ENCODE data around the gene FARP1.
A peak's percentile ranks its signal among the peaks of the same experiment; 100 is the strongest.

Gene FARP1

GRCh38 chr13:98370261-98370660 lies 227.4 kb downstream of the FARP1 start:
- no peak for TF ChIP-seq CREB1 (IDR thresholded peaks at IDR 0.05; ENCODE audit: low read depth)
- TF ChIP-seq NFIC (IDR thresholded peaks at IDR 0.05) = no peak
- TF ChIP-seq EP300 (IDR thresholded peaks at IDR 0.05; ENCODE audit: borderline replicate concordance) = no peak

- no peak for TF ChIP-seq CREB1 (IDR thresholded peaks at IDR 0.05; ENCODE audit: low read depth)
- TF ChIP-seq EGR1 (IDR thresholded peaks at IDR 0.05) = no peak
- no peak for TF ChIP-seq TAF1 (IDR thresholded peaks at IDR 0.05; ENCODE audit: low read depth)
- no peak for TF ChIP-seq EP300 (IDR thresholded peaks at IDR 0.05; ENCODE audit: borderline replicate concordance)
- no peak for TF ChIP-seq FOXM1 (IDR thresholded peaks at IDR 0.05; ENCODE audit: borderline replicate concordance, low read depth)
- no peak for TF ChIP-seq TCF12 (IDR thresholded peaks at IDR 0.05; ENCODE audit: low read depth)
- TF ChIP-seq RAD21 (IDR thresholded peaks at IDR 0.05; ENCODE audit: low read depth) = no peak
- no peak for TF ChIP-seq USF1 (IDR thresholded peaks at IDR 0.05)
- TF ChIP-seq YY1 (IDR thresholded peaks at IDR 0.05; ENCODE audit: low read depth) = no peak
- no peak for TF ChIP-seq NFIC (IDR thresholded peaks at IDR 0.05)
- TF ChIP-seq TEAD4 (IDR thresholded peaks at IDR 0.05) = no peak
These were observed 228.1 kb downstream of the FARP1 start for GRCh38 chr13:98370806-98371515.

GRCh38 chr13:98371516-98372023 lies 228.7 kb downstream of the FARP1 start:
- no peak for TF ChIP-seq NFIC (IDR thresholded peaks at IDR 0.05)

- TF ChIP-seq USF1 (IDR thresholded peaks at IDR 0.05) = no peak
- 0 out of 2 replicates have a peak, but pooled peaks have one; percentile 16 for TF ChIP-seq MAX (IDR thresholded peaks at IDR 0.05)
- no peak for TF ChIP-seq TAF1 (IDR thresholded peaks at IDR 0.05; ENCODE audit: low read depth)
- TF ChIP-seq REST (IDR thresholded peaks at IDR 0.05; ENCODE audit: low read depth) = no peak
- TF ChIP-seq FOXM1 (IDR thresholded peaks at IDR 0.05; ENCODE audit: borderline replicate concordance, low read depth) = no peak
- TF ChIP-seq ZBTB7A (IDR thresholded peaks at IDR 0.05; ENCODE audit: low read depth) = no peak
- TF ChIP-seq CEBPB (IDR thresholded peaks at IDR 0.05) = no peak
- TF ChIP-seq YY1 (IDR thresholded peaks at IDR 0.05; ENCODE audit: low read depth) = no peak
These were observed 230.0 kb downstream of the FARP1 start for GRCh38 chr13:98372876-98373275.

GRCh38 chr13:98374750-98375149 lies 231.9 kb downstream of the FARP1 start:
- TF ChIP-seq TCF12 (IDR thresholded peaks at IDR 0.05; ENCODE audit: low read depth) (no peak), EGR1 (IDR thresholded peaks at IDR 0.05) (no peak), RAD21 (IDR thresholded peaks at IDR 0.05; ENCODE audit: low read depth) (no peak), REST (IDR thresholded peaks at IDR 0.05; ENCODE audit: low read depth) (no peak), TEAD4 (IDR thresholded peaks at IDR 0.05) (no peak), TAF1 (IDR thresholded peaks at IDR 0.05; ENCODE audit: low read depth) (no peak), YY1 (IDR thresholded peaks at IDR 0.05; ENCODE audit: low read depth) (no peak), USF1 (IDR thresholded peaks at IDR 0.05) (no peak)

- TF ChIP-seq CREB1 (IDR thresholded peaks at IDR 0.05; ENCODE audit: low read depth) (no peak), EP300 (IDR thresholded peaks at IDR 0.05; ENCODE audit: borderline replicate concordance) (no peak), TAF1 (IDR thresholded peaks at IDR 0.05; ENCODE audit: low read depth) (no peak), CEBPB (IDR thresholded peaks at IDR 0.05) (no peak), ZBTB7A (IDR thresholded peaks at IDR 0.05; ENCODE audit: low read depth) (no peak), TEAD4 (IDR thresholded peaks at IDR 0.05) (no peak)
These were observed 234.9 kb downstream of the FARP1 start for GRCh38 chr13:98377635-98378378.
